HEK293T (cell line): ENCODE results near the gene SAA1.

Experiments
- ARNT ChIP-seq: fragments of 450-650 bp; IDR thresholded peaks from 2 replicates; pipeline ENCODE4 v1.6.1; 2017; ENCODE audit warnings: mild to moderate bottlenecking
- BHLHE40 ChIP-seq: fragments of 450-650 bp; IDR thresholded peaks from 2 replicates; pipeline ENCODE4 v1.6.1; 2016; ENCODE audit warnings: mild to moderate bottlenecking, moderate library complexity, borderline replicate concordance
- CTBP1 ChIP-seq: fragments of 450-650 bp; IDR thresholded peaks from 2 replicates; pipeline ENCODE4 v1.6.1; 2016; ENCODE audit warnings: borderline replicate concordance
- ELF4 ChIP-seq: fragments of 450-650 bp; IDR thresholded peaks from 2 replicates; pipeline ENCODE4 v1.6.1; 2017; ENCODE audit warnings: antibody characterized with exemption
- FOXM1 ChIP-seq: fragments of 450-650 bp; IDR thresholded peaks from 2 replicates; pipeline ENCODE4 v1.6.1; 2017; ENCODE audit warnings: mild to moderate bottlenecking, borderline replicate concordance
- HDGF ChIP-seq: fragments of 450-650 bp; IDR thresholded peaks from 2 replicates; pipeline ENCODE4 v1.6.1; 2017; ENCODE audit warnings: antibody characterized with exemption, borderline replicate concordance
- SP1 ChIP-seq: fragments of 450-650 bp; IDR thresholded peaks from 2 replicates; pipeline ENCODE4 v1.6.1; 2017
- SUZ12 ChIP-seq: fragments of 450-650 bp; IDR thresholded peaks from 2 replicates; pipeline ENCODE4 v1.6.1; 2016; ENCODE audit warnings: mild to moderate bottlenecking

DNA sequence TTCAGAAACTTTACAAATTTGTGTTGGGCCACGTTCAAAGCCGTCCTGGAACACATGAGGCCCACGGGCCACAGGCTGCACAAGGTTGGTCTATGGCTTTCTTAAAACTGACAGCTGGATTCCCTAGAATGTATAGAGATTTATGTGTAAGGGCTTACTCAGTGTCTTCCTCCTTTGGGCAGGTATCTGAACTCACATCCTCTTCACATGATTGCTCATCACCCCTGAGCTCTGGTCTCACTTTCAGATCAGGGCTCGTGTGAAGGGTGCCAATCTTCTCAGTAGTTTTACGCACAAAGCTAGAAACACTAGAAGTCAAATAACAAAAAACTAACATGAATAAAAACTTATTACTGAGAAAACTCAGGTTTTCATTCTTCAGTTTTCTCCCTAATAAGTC is 28.8 kb downstream of the SAA1 start:
- TF ChIP-seq FOXM1 (no peak), ARNT (no peak), SUZ12 (no peak), HDGF (no peak), BHLHE40 (no peak), ELF4 (no peak), CTBP1 (no peak), SP1 (no peak)
